HCT116 (cell line): Measurements from ENCODE around the gene MALT1. TPM values are rescaled to one million over a fixed set of nuclear protein-coding genes. Genes with fewer than 3 reads are reported as not detected.

Experiments used
- ATAC-seq: fragments of 200-7000 bp; cut with Tn5 transposase; 2 replicates; pipeline ENCODE4 v1.9.1; 2020; ENCODE audit warnings: mild to moderate bottlenecking, moderate library complexity
- BruUV-seq: library from RNA; stranded (reverse); fragments of 400-500 nt; replicated peaks from 2 replicates; lab custom pipeline; 2021; lab: Mats Ljungman, UMichigan
- CTCF ChIA-PET: fragments of 300-600 bp; sonication (Branson Sonifier 250); formaldehyde crosslinking; loops from one replicate; lab custom pipeline; 2021; ENCODE audit warnings: antibody characterized with exemption; lab: Charles Lee
- POLR2A ChIA-PET: fragments of 300-600, 350-600 bp; sonication (Branson Sonifier 250); formaldehyde crosslinking; loops from one replicate; lab custom pipeline; 2021; ENCODE audit warnings: antibody characterized with exemption; lab: Charles Lee
- RAD21 ChIA-PET, 2 experiments: fragments of 300-600 bp; sonication (Branson Sonifier 250); formaldehyde crosslinking; loops; one replicate each; lab custom pipeline; 2023; ENCODE audit warnings: low total read pairs in 2 of 2; ENCODE audit not compliant: uncharacterized antibody in 2 of 2, unreplicated experiment in 2 of 2, low non-redundant PET in 1 of 2; lab: Charles Lee
- DNase-seq: peaks from one replicate; pipeline ENCODE4 v3.0.0-alpha.2; 2010; ENCODE audit warnings: low read depth, low spot score
- H2AFZ ChIP-seq: fragments of 200-600 bp; shearing (Covaris generic), sonication (generic); 2 replicates; pipeline ENCODE4 v1.6.1; 2017; ENCODE audit warnings: low read depth, mixed run types, mixed read lengths, antibody characterized with exemption, low read length; ENCODE audit not compliant: poor library complexity, severe bottlenecking
- H3K27ac ChIP-seq: 2 replicates; pipeline ENCODE4 v1.5.1; 2012; ENCODE audit warnings: low read depth, low read length
- H3K27me3 ChIP-seq: fragments of 200-600 bp; sonication (generic); 2 replicates; pipeline ENCODE4 v1.6.1; 2016; ENCODE audit warnings: mixed run types, low read length, mixed read lengths; ENCODE audit not compliant: insufficient read depth
- H3K36me3 ChIP-seq, 2 experiments: fragments of 200-500 bp in 1 of 2; fragments of 200-600 bp in 1 of 2; sonication (Bioruptor generic) in 1 of 2; sonication (generic) in 1 of 2; 2 replicates each; pipeline versions ENCODE4 v1.5.1 to v1.6.1; 2014 to 2016; ENCODE audit warnings: low read length in 2 of 2, inconsistent platforms in 1 of 2, mixed read lengths in 1 of 2, mixed run types in 1 of 2; ENCODE audit not compliant: insufficient read depth in 2 of 2, control insufficient read depth in 1 of 2
- H3K4me1 ChIP-seq, 2 experiments: fragments of 200-600 bp in 1 of 2; sonication (generic) in 1 of 2; 2 replicates each; pipeline versions ENCODE4 v1.5.1 to v1.6.1; 2012 to 2017; ENCODE audit warnings: low read length in 2 of 2, inconsistent platforms in 1 of 2, mild to moderate bottlenecking in 1 of 2, mixed read lengths in 1 of 2, mixed run types in 1 of 2, moderate library complexity in 1 of 2; ENCODE audit not compliant: insufficient read depth in 2 of 2, control insufficient read depth in 1 of 2
- H3K4me2 ChIP-seq: fragments of 200-600 bp; sonication (generic); 2 replicates; pipeline ENCODE4 v1.6.1; 2017; ENCODE audit warnings: mixed run types, low read length, mixed read lengths
- H3K4me3 ChIP-seq, 2 experiments: fragments of 200-600 bp in 1 of 2; sonication (generic) in 1 of 2; replicated peaks in 1 of 2; 2 replicates each; pipeline ENCODE4 v1.5.1; 2011 to 2016; ENCODE audit warnings: low read length in 2 of 2, control low read depth in 1 of 2, low read depth in 1 of 2, mild to moderate bottlenecking in 1 of 2, mixed read lengths in 1 of 2, mixed run types in 1 of 2
- H3K79me2 ChIP-seq: fragments of 200-600 bp; sonication (generic); 2 replicates; pipeline ENCODE4 v1.6.1; 2017; ENCODE audit warnings: mild to moderate bottlenecking, mixed run types, low read length, moderate library complexity, mixed read lengths; ENCODE audit not compliant: insufficient read depth
- H3K9ac ChIP-seq: fragments of 200-600 bp; sonication (generic); 2 replicates; pipeline ENCODE4 v1.6.1; 2016; ENCODE audit warnings: low read length, mixed read lengths
- H3K9me2 ChIP-seq: fragments of 200-600 bp; sonication (generic), shearing (Covaris generic); 2 replicates; pipeline ENCODE4 v1.6.1; 2017; ENCODE audit warnings: mixed run types, mild to moderate bottlenecking, moderate library complexity; ENCODE audit not compliant: insufficient read depth
- H3K9me3 ChIP-seq, 2 experiments: fragments of 200-500 bp in 1 of 2; fragments of 200-600 bp in 1 of 2; sonication (Bioruptor generic) in 1 of 2; sonication (generic) in 1 of 2; 2 replicates each; pipeline ENCODE4 v1.6.1; 2014 to 2017; ENCODE audit warnings: low read length in 2 of 2, mixed read lengths in 2 of 2, inconsistent platforms in 1 of 2, low read depth in 1 of 2, mild to moderate bottlenecking in 1 of 2, mixed run types in 1 of 2, moderate library complexity in 1 of 2; ENCODE audit not compliant: control insufficient read depth in 1 of 2, insufficient read depth in 1 of 2
- H4K20me1 ChIP-seq: fragments of 200-600 bp; sonication (generic), shearing (Covaris generic); 2 replicates; pipeline ENCODE4 v1.6.1; 2017; ENCODE audit warnings: mixed run types, mild to moderate bottlenecking, moderate library complexity; ENCODE audit not compliant: insufficient read depth
- CEBPB ChIP-seq: IDR thresholded peaks from 2 replicates; pipeline ENCODE4 v1.6.1; 2012; ENCODE audit warnings: low read depth
- ELF1 ChIP-seq: IDR thresholded peaks from 2 replicates; pipeline ENCODE4 v1.6.1; 2012; ENCODE audit warnings: low read depth, borderline replicate concordance
- EZH2phosphoT487 ChIP-seq: fragments of 200-600 bp; IDR thresholded peaks from 2 replicates; pipeline ENCODE4 v1.6.1; 2018; ENCODE audit warnings: antibody characterized with exemption, borderline replicate concordance
- FOSL1 ChIP-seq: IDR thresholded peaks from 2 replicates; pipeline ENCODE4 v1.6.1; 2012; ENCODE audit warnings: low read depth
- JUND ChIP-seq: IDR thresholded peaks from 2 replicates; pipeline ENCODE4 v1.6.1; 2012
- POLR2AphosphoS5 ChIP-seq: IDR thresholded peaks from 2 replicates; pipeline ENCODE4 v1.6.1; 2011; ENCODE audit warnings: mild to moderate bottlenecking, low read depth, low read length, moderate library complexity
- SIN3A ChIP-seq: IDR thresholded peaks from 2 replicates; pipeline ENCODE4 v1.6.1; 2012; ENCODE audit warnings: low read depth
- SP1 ChIP-seq: IDR thresholded peaks from 2 replicates; pipeline ENCODE4 v1.6.1; 2012; ENCODE audit warnings: low read depth
- SRF ChIP-seq: IDR thresholded peaks from 2 replicates; pipeline ENCODE4 v1.6.1; 2012; ENCODE audit warnings: low read depth
- TCF7L2 ChIP-seq: IDR thresholded peaks from 2 replicates; pipeline ENCODE4 v1.7.0; 2011; ENCODE audit warnings: borderline replicate concordance, inconsistent platforms; ENCODE audit not compliant: insufficient read depth, insufficient read length; ENCODE audit errors: extremely low read depth
- ZNF274 ChIP-seq: fragments of 200-500 bp; sonication (Bioruptor generic); IDR thresholded peaks from 2 replicates; pipeline ENCODE4 v1.6.1; 2014; ENCODE audit warnings: mild to moderate bottlenecking, low read depth, low read length, inconsistent platforms
- intact Hi-C: fragments of 100-400 bp; cut with micrococcal nuclease; formaldehyde crosslinking; loops from 2 replicates; pipeline ENCODE4 v1.10.0; 2022
- total RNA-seq: library from RNA; stranded (reverse); gene quantifications from one replicate; pipeline ENCODE4 v1.2.1, GENCODE V29; 2021; ENCODE audit not compliant: unreplicated experiment
- TF ChIP-seq, protein P1 (sequence below): IDR thresholded peaks from 2 replicates; pipeline ENCODE4 v1.6.1; 2011; ENCODE audit warnings: mild to moderate bottlenecking, low read length, moderate library complexity; ENCODE audit not compliant: insufficient replicate concordance; ENCODE audit errors: extremely low read depth
- TF ChIP-seq, protein P2 (sequence below): IDR thresholded peaks from 2 replicates; pipeline ENCODE4 v1.6.1; 2012
- TF ChIP-seq, protein P3 (sequence below): IDR thresholded peaks from 2 replicates; pipeline ENCODE4 v1.6.1; 2012; ENCODE audit warnings: low read depth

The MALT1 gene
- total RNA-seq, 1 experiment from 2014 or later: 41.1 TPM

DNA sequence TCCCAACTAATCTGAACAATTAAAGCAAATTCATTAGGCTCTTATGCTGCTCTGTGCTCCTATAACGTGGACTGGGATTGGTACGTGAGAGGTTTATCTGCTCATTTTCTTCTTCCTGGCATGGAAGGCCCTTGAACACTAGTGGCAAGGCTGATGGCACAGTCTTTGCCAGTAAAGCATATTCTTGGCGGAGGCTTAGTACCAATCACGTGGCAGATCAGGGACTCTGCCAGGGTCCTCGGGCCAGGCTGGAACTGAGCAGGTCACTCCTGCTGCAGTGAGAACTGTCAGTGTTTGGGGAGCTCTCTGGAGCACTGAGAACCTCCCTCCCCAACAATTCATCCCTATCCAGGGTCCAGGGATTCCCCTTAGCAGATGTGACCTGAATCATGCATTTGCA is 38.7 kb upstream of the MALT1 start:
- H3K4me2 ChIP-seq: no peak overlapping the region
- no peaks in the 10 kb centered on the region for H4K20me1 ChIP-seq
- no peak overlapping the region for H3K9ac ChIP-seq
- ATAC-seq: no peak
- intact Hi-C loops: no loop called here
- H3K9me2 ChIP-seq: no peaks in the 10 kb centered on the region
- TF ChIP-seq FOSL1 (no peak), ZNF274 (no peak)
- H3K4me1 ChIP-seq: peaks cover 6 to 8% of the 10 kb centered on the region in 2 experiments; a peak in 3 of 4 replicates
- H3K4me3 ChIP-seq: no peak overlapping the region
- ChIA-PET CTCF (no interaction called here), RAD21 (no interaction called here), POLR2A (no interaction called here)
- no peak for DNase-seq
- H3K9me3 ChIP-seq: no peaks in the 10 kb centered on the region
- H3K27ac ChIP-seq: no peak overlapping the region
- no peaks in the 10 kb centered on the region for H3K27me3 ChIP-seq
- H3K79me2 ChIP-seq: no peaks in the 10 kb centered on the region
- H2AFZ ChIP-seq: no peak overlapping the region
- no TSS peak for BruUV-seq
- no peaks in the 10 kb centered on the region for H3K36me3 ChIP-seq

GRCh38 chr18:58633874-58634273 is 37.4 kb upstream of the MALT1 start:
- intact Hi-C loops: no loop called here
- CTCF ChIA-PET: no interaction called here
- TF ChIP-seq, protein P1, sequence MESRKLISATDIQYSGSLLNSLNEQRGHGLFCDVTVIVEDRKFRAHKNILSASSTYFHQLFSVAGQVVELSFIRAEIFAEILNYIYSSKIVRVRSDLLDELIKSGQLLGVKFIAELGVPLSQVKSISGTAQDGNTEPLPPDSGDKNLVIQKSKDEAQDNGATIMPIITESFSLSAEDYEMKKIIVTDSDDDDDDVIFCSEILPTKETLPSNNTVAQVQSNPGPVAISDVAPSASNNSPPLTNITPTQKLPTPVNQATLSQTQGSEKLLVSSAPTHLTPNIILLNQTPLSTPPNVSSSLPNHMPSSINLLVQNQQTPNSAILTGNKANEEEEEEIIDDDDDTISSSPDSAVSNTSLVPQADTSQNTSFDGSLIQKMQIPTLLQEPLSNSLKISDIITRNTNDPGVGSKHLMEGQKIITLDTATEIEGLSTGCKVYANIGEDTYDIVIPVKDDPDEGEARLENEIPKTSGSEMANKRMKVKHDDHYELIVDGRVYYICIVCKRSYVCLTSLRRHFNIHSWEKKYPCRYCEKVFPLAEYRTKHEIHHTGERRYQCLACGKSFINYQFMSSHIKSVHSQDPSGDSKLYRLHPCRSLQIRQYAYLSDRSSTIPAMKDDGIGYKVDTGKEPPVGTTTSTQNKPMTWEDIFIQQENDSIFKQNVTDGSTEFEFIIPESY: no peak
- TF ChIP-seq SP1: no peak
- TF ChIP-seq ELF1: no peak
- no peak for TF ChIP-seq CEBPB
- no peak for TF ChIP-seq EZH2phosphoT487
- TF ChIP-seq POLR2AphosphoS5: no peak
- no peak for TF ChIP-seq JUND
- TF ChIP-seq TCF7L2: no peak
- no peak for TF ChIP-seq FOSL1
- no peak for TF ChIP-seq SRF
- no peak for TF ChIP-seq ZNF274
- TF ChIP-seq, protein P2, sequence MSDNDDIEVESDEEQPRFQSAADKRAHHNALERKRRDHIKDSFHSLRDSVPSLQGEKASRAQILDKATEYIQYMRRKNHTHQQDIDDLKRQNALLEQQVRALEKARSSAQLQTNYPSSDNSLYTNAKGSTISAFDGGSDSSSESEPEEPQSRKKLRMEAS: no peak
- no peak for TF ChIP-seq SIN3A
- TF ChIP-seq, protein P3, sequence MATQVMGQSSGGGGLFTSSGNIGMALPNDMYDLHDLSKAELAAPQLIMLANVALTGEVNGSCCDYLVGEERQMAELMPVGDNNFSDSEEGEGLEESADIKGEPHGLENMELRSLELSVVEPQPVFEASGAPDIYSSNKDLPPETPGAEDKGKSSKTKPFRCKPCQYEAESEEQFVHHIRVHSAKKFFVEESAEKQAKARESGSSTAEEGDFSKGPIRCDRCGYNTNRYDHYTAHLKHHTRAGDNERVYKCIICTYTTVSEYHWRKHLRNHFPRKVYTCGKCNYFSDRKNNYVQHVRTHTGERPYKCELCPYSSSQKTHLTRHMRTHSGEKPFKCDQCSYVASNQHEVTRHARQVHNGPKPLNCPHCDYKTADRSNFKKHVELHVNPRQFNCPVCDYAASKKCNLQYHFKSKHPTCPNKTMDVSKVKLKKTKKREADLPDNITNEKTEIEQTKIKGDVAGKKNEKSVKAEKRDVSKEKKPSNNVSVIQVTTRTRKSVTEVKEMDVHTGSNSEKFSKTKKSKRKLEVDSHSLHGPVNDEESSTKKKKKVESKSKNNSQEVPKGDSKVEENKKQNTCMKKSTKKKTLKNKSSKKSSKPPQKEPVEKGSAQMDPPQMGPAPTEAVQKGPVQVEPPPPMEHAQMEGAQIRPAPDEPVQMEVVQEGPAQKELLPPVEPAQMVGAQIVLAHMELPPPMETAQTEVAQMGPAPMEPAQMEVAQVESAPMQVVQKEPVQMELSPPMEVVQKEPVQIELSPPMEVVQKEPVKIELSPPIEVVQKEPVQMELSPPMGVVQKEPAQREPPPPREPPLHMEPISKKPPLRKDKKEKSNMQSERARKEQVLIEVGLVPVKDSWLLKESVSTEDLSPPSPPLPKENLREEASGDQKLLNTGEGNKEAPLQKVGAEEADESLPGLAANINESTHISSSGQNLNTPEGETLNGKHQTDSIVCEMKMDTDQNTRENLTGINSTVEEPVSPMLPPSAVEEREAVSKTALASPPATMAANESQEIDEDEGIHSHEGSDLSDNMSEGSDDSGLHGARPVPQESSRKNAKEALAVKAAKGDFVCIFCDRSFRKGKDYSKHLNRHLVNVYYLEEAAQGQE: no peak
- Histone ChIP-seq H3K4me2 (no peak overlapping the region), H3K4me3 (no peak overlapping the region), H3K36me3 (no peaks in the 10 kb centered on the region), H3K79me2 (no peaks in the 10 kb centered on the region), H3K9me3 (no peaks in the 10 kb centered on the region), H3K9me2 (no peaks in the 10 kb centered on the region), H3K27ac (no peak overlapping the region), H4K20me1 (no peaks in the 10 kb centered on the region), H3K4me1 (peaks cover 6 to 8% of the 10 kb centered on the region in 2 experiments; a peak in 3 of 4 replicates), H3K27me3 (no peaks in the 10 kb centered on the region), H3K9ac (no peak overlapping the region), H2AFZ (no peak overlapping the region)
- no TSS peak for BruUV-seq
- RAD21 ChIA-PET: no interaction called here
- ATAC-seq (no peak), DNase-seq (no peak)
- POLR2A ChIA-PET: no interaction called here
